NCI-H187 treated with DMSO at 0.1 percent for 48 hours (cell line): Measurements from ENCODE around the gene SERPINA12.

Source experiments
- DNase-seq: peaks from one replicate; lab custom pipeline; 2025; lab: John Stamatoyannopoulos, UW

The SERPINA12 gene

DNA sequence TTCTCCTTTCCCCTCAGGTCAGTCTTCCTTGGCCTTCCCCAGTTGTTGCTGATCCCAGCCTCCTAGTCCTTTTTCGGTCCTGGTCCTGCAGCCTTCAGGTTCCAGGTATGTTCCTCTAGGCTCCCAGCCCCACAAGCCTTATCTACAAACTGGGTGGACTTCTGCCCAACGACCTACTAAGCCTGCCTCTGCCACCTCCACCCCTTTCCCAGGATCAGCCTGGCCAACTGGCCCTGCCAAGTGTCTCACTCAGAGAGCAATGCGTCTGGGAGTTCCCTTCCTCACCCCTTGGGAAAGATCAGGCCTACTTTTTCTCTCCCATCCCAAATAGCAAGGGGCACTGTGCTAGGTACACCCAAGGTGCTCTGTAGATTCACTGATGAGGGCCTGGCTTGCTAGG is at the start of gene SERPINA12:
Gene SERPINA12 (minus strand): TSS at position 114 of the 400 bp plus-strand sequence. CDS start 11,072 bp downstream, outside the sequence.
- no peak for DNase-seq

GRCh38 chr14:94558842-94559241 is 49.6 kb upstream of the SERPINA12 start:
- no peak for DNase-seq

DNA sequence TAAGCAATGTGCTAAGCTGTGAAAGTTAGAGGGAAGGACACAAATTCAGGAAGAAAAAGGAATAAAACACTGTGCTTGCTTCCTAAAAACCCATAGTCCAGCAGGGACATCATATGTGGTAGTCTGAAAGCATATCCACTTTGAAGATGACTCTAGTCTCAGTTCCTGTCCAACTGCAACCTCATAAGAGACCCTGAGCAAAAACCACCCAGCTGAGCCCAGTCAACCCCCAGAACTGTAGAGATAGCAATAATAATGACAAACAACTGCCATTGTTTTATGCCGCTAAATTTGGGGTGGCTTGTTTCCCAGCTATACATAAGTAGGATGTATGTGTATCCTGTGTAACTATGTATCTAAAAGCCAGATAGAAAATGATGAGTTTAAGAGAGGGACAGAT is 48.1 kb upstream of the SERPINA12 start:
- DNase-seq: no peak

DNA sequence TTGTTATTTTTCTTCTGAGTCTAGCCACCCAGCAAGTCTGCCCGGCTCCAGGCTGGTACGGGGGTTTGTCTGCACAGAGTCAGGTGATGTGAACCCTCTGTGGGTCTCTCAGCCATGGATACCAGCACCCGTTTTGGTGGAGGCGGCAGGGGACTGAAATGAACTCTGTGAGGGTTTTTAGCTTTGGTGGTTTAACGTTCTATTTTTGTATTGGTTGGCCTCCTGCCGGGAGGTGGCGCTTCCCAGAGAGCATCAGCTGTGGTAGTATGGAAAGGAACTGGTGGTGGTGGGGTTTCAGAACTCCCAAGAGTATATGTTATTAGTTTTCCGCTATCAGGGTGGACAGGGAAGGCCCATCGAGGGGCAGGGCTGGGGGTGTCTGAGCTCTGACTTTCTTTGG is 46.7 kb upstream of the SERPINA12 start:
- DNase-seq: no peak

GRCh38 chr14:94550041-94550440 is 40.8 kb upstream of the SERPINA12 start:
- no peak for DNase-seq

DNA sequence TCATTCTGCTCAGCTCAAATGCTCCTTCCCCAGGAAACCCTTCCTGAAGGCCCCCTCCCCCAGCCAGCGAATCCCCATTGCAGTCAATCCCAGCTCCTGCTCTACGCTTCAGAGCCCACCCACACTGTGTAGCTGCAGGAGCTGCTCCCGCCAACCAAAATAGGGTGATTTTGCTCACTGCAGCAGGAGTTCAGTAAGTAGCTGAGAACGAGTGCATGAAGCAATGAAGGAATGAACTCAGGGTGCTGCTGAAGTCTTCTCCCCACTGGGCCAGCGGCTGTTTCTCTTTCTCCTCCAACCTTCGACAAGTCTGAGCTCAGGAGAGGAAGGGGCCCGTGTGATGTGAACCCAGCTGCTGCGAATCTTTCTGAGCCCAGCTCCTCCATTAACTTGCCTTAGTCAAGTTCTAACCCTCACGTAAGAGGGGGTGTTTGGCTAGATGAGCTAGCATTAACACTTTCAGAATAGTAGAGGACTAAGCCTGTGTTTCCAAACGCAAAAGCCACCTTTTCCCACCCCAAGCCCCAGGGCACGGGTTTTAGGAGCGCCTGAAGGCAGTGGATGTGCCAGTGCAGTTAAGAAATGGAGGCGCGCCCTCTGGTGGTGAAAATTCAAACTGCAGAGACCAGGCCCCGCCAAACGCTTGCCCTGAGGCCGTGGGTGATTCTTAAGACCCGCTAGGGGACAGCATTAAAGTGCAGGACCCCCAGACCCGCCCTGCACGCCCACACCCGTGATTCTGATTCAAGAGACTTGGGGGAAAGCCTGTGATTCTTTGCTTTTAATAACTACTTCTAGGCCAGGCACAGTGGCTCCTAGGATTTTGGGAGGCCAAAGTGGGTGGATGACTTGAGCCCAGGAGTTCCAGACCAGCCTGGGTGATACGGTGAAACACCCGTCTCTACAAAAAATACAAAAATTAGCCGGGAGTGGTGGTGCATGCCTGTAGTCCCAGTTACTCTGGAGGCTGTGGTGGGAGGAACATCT is 40.0 kb upstream of the SERPINA12 start:
- DNase-seq: no peak

GRCh38 chr14:94548131-94548998 is 39.1 kb upstream of the SERPINA12 start:
- DNase-seq: no peak

GRCh38 chr14:94547726-94548125 is 38.5 kb upstream of the SERPINA12 start:
- no peak for DNase-seq

GRCh38 chr14:94547151-94547680 is 37.9 kb upstream of the SERPINA12 start:
- no peak for DNase-seq

DNA sequence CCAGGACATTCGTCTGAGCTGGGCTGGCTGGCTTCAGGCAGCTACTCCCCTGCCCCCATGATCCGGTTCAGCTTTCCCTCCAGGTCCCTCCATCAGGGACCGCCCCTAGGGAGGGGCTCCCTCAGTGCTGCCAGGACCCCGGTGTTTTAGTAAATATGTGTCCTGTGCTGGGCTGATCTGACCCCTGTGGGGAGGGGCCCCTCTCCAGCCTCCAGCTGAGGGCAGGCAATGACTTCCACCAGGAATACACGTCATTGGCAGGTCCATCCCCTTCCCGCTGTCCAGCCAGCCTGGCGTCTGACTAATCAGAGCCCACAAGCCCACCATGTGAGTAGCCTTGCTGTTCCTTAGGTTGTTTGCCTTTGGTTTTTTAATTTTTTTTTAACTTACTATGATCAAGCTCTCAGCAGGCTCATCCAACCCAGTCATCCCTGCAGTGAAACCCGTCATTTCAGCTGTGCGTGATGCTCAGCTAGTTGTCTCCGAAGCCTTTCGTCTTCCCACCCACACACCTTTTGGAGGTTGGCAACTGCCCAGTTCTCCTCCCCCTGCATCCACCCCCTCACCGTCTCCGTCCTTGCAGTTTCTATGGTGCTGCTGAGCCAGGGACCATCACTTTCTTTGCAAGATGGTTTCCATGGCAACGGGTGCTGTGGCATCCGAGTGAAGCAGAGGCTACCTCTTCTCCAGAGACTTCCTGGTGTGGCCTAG is 36.0 kb upstream of the SERPINA12 start:
- DNase-seq: no peak

DNA sequence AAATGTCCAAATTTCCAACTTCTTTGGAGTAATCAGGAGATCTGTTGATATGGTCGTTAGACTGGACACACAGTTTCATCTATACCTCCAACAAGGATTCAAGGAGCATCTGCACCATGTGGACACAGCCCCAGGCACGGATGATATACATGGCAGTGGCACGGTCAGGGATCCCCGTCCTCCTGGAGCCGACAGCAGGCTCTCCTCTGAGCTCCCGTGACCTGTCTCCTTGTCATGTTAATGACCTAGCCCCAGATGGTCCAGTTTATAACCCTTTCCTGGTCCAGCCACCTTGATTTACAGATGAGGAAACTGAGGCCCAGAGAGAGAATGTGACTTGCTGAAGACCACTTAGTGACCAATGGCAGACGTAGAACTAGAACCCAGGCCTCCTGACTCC is 35.5 kb upstream of the SERPINA12 start:
- DNase-seq: no peak

GRCh38 chr14:94543449-94544124 is 34.3 kb upstream of the SERPINA12 start:
- no peak for DNase-seq

GRCh38 chr14:94542811-94543440 is 33.7 kb upstream of the SERPINA12 start:
- no peak for DNase-seq

GRCh38 chr14:94542111-94542810 is 33.0 kb upstream of the SERPINA12 start:
- DNase-seq: no peak

DNA sequence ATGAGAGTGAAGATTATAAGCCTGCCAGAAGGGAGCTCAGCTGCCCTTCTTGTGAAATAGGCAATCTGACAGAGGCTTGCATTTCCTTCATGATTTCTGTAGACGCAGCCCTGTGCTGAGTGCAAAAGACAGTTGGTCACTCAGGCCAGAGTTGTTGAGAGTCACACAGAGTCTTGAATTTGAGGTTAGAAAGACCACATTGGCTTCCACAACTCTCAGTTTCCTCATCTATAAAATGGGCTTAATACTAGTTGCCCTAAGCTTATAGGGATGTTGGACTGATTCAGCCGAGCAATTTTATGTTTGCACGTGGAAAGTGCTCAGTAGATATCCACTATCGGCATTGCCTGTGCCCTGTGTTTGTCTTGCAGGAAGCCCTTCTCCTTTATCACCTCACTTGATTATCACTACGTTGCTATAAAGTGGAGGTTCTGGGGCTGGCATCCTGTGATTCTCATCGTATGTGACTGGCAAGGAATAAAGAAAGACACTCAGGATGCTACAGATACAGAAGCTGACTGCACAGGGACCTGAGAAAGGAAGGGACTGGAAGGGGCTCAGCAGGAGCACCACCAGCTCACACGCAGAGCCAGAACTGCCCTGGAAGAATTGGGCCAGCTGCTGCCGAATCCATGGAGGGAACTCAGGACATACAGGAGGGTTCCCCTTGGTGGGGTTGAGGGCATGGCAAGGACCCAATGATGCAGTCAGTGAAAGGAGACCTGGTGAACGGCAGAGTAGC is 32.1 kb upstream of the SERPINA12 start:
- DNase-seq: no peak

- no peak for DNase-seq
Measured at GRCh38 chr14:94540031-94540794, 30.9 kb upstream of the SERPINA12 start.

DNA sequence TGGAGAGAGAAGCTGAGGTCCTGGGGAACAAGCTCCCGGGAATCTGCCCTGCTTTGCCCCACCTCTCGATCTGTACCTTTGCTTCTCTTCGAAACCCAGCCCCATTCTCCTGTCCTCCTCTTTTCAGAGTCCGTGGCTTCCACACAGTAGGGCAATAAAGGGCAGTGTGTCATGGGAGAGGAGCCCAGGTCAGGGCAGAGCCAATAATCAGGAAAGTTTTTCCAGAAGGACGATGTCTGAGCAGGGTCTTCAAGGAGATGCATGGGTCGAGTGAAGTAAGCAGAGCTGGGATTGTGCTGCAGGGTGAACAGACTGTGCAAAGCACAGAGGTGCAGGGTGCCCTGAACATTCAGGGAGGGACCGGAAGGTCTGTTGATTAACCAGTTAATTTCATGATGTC is 29.9 kb upstream of the SERPINA12 start:
- DNase-seq: no peak

- no peak for DNase-seq
Measured at GRCh38 chr14:94538070-94538740, 28.9 kb upstream of the SERPINA12 start.
